NCI-H1930 (cell line): ENCODE measurements around the gene STK11.

Source experiments
- DNase-seq, 2 experiments: peaks; one replicate each; lab custom pipeline; 2025; lab: John Stamatoyannopoulos, UW

The STK11 gene

DNA sequence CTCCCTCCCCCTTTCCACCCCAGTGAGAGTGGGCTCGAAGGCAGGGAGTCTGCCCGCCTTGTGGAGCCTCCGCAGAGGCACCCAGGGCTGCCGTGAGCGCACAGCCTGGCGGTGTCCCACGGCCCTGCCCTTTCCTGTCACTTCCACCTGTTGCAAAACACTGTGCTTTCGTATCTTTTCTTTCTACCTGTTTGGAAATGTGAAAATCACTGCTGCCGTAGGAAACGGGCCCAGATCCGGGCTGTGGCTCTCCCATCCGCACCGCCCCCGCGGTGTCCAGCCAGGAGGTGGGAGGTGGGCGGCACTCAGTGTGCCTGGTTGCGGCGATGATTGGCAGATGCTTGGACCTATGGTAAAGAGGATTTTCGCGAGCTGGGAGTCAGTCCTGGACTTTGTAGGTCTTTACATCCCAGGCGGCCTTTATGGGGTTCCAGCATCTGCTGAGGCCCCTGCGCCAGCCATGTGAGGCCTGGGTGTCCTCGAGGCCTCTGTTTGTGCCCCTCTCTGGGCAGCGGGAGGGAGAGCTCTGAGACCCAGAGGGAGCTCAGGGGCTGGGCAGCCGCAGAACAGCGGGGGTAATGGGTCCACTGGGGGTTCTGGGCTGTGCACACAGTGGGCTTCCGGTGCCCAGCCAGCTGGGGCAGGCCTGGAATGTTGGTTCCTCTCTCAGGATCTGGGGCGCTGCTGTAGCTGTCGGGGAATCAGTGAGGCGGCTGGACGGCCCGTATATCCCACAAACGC is 6.1 kb downstream of the STK11 start:
- DNase-seq = no peak

DNA sequence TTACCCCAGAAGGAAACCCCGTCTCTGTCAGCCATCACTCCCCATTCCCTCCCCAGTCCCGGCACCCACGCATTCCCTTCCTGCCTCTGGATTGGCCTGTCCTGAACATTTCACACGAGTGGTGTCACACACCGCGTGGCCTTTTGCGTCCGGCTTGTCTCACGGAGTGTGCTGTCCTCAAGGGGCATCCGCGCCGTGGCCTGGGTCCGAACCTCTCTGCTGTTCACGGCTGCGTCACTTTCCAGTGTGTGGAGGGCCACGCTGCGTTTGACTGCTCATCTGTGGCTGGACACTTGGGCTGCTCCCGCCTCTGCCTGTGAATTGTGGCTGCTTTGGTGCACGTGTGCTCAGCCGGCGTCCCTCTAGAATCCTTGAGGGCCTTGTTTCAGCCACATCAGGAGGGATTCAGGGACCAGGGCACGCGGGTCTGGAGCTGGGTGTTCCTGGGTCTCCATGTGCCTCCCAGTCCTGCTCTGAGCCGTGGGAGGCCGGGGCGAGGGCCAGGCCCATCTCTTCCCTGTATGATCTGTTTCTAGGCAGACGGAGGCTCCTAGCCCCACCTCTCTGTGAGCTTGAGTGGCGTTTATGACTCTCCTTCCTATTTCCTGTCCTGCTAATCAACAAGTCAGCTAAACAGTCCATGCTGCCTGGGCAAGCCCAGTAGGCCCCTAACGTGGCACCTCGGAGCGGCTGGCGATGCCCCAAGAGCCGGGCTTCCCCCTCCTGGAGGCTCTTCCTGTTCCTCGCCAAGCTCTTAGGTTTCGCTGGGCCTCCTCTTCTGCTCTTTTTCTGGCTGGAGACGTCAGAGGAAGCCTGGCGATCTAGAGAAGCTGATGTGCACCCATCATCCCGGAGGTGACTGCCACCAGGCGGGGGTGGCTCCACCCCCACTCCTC is 8.1 kb downstream of the STK11 start:
- no peak for DNase-seq

DNA sequence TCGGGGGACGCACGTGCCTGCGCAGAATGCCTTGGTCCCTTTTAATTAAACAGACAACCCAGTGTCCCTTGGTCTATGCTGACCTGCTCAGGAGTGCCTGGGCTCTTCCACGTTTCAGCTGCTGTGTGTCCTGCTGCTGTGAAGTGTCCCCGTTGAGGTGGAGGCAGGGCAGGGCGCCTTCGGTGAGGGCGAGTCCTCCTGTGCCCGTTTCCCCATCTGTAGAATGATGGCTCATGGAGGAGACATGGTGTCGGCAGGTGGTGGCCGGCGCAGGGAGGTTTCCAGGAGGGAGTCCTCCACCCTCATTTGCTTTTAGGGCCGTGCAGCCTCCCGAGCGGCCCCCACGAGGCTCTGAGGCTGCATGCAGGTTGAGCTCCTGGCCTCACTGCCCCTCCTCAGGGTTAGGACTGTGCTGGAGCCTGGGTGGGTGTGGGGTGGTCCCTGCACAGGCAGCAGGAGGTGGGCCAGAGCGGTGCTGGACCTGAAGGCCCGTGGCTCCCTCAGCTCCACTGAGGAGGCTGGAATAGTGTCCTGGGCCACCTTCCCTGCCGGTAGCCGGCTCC is 8.8 kb downstream of the STK11 start:
- DNase-seq = no peak

GRCh38 chr19:1214862-1215731 is 9.5 kb downstream of the STK11 start:
- no peak for DNase-seq

DNA sequence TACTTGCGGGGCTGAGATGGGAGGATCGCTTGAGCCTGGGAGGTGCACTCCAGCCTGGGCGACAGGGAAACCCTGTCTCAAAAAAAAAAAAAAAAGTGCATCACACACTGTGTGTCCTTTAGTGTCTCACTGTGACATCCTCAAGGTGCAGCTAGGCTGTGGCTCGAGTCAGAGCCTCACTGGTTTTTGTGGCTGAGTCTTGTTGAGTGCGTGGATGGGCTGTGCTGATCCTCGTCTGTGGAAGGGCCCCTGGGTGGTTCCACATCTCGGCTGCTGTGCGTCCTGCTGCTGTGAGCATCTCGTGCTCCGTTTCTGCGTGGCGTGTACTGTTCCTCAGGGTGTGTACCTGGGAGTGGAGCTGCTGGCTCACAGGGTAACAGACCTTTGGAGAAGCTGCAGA is 11.2 kb downstream of the STK11 start:
- DNase-seq = no peak

DNA sequence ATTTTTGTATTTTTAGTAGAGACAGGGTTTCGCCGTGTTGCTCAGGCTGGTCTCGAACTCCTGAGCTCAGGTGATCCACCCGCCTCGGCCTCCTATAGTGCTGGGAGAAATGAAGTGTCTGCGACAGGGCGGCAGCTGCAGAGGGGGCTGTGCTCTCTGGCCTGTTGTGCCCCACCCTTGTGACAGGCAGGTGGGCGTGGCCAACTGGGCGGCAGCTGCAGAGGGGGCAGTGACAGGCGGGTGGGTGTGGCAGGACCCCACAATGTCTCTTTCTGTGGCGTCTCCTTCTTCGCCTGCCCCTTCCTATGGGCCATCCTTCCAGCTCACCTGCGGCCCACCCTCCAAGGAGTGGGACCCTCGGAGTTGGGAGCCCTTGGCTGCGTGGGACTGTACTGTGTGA is 11.8 kb downstream of the STK11 start:
- no peak for DNase-seq

DNA sequence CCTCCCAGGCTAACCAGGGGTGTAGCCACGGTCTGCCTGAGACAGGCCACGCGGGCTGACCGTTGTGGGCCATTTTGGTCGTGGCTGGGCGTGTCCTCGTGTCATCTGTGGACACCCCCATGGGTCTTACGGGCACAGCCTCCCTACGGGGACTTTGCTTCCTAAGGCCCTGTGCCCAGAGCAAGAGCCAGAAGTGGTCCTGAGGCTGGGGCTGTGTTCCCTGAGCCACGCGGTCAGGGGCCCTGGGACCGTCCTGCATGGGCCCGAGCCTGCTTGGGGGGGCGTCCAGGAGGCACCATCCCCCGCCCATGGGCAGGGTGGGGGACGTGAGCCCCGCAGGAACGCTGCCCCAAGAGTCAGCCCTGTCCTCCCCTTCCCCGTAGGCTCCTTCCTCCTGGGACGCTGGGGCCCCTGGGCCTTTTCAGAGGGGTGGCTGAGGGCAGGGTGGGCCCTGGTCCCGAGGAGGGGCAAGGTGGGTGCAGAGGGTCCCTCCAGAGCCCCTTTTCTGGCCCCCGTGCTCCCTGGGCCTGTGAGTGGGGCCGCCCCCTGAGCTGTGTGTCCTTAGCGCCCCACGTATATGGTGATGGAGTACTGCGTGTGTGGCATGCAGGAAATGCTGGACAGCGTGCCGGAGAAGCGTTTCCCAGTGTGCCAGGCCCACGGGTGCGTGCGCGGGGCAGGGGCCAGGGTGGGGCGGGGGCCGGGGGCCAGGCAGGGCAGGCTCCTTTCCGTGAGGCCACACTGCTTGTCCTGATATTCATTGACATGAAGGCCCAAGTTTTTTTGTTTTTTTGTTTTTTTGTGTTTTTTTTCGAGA is 13.4 kb downstream of the STK11 start:
- no peak for DNase-seq

DNA sequence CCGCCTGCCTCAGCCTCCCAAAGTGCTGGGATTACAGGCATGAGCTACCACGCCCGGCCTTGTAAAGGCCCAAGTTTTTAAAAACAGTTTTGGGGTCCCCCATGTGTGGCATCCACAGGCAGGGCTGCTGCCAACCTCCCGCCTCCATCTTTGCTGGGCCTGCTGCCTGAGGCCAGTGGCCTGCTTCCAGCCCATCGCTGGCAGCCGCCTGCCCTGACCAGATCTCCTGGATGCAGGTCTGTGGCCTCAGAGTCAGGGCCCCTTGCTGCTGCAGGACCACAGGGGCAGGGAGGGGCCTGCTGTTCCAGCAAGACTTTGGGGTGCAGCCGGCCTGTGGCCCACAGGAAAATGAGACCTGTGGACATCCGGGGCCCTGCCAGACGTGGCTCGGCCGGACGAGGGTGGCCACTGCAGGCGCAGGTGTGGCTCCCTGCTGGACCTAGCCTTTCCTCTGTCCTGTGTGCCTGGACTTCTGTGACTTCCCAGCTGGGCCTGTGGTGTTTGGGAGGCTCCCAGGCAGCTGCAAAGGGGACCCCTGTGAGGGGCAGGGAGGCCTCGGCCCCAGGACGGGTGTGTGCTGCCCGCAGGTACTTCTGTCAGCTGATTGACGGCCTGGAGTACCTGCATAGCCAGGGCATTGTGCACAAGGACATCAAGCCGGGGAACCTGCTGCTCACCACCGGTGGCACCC is 14.4 kb downstream of the STK11 start:
- DNase-seq = no peak

DNA sequence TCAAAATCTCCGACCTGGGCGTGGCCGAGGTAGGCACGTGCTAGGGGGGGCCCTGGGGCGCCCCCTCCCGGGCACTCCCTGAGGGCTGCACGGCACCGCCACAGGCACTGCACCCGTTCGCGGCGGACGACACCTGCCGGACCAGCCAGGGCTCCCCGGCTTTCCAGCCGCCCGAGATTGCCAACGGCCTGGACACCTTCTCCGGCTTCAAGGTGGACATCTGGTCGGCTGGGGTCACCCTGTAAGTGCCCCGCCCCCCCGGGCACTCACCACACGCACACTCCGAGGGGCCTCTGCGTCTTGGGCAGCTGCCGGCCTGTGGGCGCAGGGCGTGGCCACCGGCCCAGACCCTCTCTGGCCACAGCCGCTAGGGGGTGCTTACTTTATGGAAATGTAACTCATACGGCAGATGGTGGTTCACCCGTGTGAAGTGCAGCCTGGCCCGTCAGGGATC is 14.9 kb downstream of the STK11 start:
- DNase-seq = no peak

DNA sequence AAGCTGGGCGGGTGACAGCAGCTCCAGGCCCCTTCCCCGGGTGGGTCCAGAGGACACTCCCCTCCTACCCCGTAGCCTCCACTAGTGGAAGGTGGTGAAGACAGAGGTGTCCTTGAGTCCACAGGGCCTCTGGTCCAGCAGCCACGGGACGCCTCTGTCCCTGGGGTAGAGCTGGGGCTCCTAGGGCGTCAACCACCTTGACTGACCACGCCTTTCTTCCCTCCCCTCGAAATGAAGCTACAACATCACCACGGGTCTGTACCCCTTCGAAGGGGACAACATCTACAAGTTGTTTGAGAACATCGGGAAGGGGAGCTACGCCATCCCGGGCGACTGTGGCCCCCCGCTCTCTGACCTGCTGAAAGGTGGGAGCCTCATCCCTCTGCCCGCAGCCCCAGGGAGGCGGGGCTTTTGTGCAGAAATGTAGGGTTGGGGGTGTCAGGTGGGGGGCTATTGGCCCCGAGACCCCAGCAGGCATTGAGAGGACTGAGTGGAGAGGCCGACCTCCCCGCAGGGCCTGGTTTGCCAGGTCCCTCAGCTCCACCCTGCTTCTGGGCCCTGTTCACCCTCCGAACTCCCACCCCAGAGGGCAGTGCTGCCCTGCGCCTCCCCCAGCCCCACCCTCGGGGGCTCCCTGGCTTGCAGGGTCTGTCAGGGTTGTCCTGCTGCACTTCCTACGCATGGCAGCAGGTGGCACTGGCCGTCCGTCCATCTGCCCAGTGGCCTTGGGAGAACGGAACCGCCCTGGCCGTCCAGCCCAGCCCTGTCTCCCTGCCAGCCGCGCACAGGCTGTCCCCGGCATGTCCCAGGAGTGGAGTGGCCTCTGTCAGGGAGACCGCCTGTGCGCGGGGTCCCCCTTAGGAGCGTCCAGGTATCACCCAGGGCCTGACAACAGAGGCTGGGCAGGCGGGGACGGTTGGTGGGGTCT is 15.7 kb downstream of the STK11 start:
- DNase-seq = no peak

- no peak for DNase-seq
Observed at GRCh38 chr19:1221904-1222255, 16.3 kb downstream of the STK11 start.

DNA sequence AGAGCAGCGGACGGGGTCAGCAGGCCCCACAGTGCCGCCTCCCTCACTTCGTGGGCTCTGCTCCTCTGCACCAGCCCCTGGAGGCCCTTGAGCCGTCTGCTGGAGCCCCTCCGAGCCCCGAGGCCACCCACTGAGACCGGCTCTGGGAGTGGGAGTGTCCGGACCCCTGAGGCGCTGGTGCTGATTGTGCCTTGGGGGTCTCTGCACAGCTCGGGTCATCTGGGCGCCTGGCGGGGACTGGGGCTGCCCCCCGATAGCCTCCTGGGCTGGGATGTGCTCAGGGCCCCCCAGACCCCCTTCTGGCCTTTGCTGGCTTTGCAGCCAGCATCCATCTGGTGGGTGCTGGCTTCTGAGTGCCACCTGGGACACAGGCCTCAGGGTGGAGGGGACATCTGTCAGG is 16.8 kb downstream of the STK11 start:
- DNase-seq = no peak

GRCh38 chr19:1223018-1223855 is 17.7 kb downstream of the STK11 start:
- DNase-seq = no peak

GRCh38 chr19:1224047-1224825 is 18.7 kb downstream of the STK11 start:
- no peak for DNase-seq

- no peak for DNase-seq
Observed at GRCh38 chr19:1224847-1225246, 19.3 kb downstream of the STK11 start.

- no peak for DNase-seq
Observed at GRCh38 chr19:1225440-1226226, 20.1 kb downstream of the STK11 start.

DNA sequence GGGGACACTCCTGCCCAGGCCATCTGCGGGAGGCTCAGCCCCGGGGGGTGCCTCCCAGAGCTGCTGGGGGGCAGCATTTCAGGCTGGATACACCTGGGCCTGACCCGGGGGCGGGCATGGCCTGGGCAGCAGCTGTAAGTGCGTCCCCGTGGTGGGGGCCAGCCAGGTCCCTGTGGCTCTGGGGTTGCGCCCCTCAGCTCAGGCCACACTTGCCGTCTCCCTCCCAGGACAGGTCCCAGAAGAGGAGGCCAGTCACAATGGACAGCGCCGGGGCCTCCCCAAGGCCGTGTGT is 20.6 kb downstream of the STK11 start:
- no peak for DNase-seq
